A549 (cell line): ENCODE data around the gene CENPB. TPM values are rescaled to one million over a fixed set of nuclear protein-coding genes. Genes with fewer than 3 reads are reported as not detected.

Experiments used
- ATAC-seq, 2 experiments: fragments of 200-7000 bp in 1 of 2; fragments of >200 bp in 1 of 2; cut with Nextera tagmentation in 1 of 2; cut with Tn5 transposase in 1 of 2; 3 replicates each; pipeline versions ENCODE4 v1.8.0 to v1.9.1; 2018 to 2020; ENCODE audit warnings: mild to moderate bottlenecking in 1 of 2, moderate library complexity in 1 of 2
- CTCF ChIA-PET: fragments of 300-600 bp; sonication (Branson Sonifier 250); formaldehyde crosslinking; extraction: SDS; loops from one replicate; lab custom pipeline; 2021; ENCODE audit warnings: antibody characterized with exemption, inconsistent platforms; lab: Yijun Ruan, JAX
- POLR2A ChIA-PET: fragments of 350-600 bp; formaldehyde crosslinking; extraction: SDS; loops from one replicate; lab custom pipeline; 2021; ENCODE audit warnings: antibody characterized with exemption, inconsistent platforms; lab: Yijun Ruan, JAX
- DNase-seq, 2 experiments: peaks; one replicate each; pipeline versions ENCODE4 v3.0.0 to v3.0.0-alpha.2; 2011 to 2016; ENCODE audit warnings: low read depth in 1 of 2, low spot score in 1 of 2
- FAIRE-seq: peaks from 2 replicates; lab custom pipeline; 2011; peaks lifted over from hg19 to GRCh38; lab: Jason Lieb, UNC
- H3K27ac ChIP-seq, 2 experiments: fragments of >200 bp; sonication (Bioruptor Twin); formaldehyde crosslinking; 3 replicates each; pipeline ENCODE4 v1.5.1; 2016 to 2017
- H3K4me1 ChIP-seq: fragments of >200 bp; sonication (Bioruptor Twin); formaldehyde crosslinking; 3 replicates; pipeline ENCODE4 v1.6.1; 2016
- H3K4me2 ChIP-seq: fragments of >200 bp; sonication (Bioruptor Twin); formaldehyde crosslinking; 3 replicates; pipeline ENCODE4 v1.6.1; 2016
- H3K4me3 ChIP-seq: fragments of >200 bp; sonication (Bioruptor Twin); formaldehyde crosslinking; 3 replicates; pipeline ENCODE4 v1.5.1; 2016
- H3K9me3 ChIP-seq: fragments of >200 bp; sonication (Bioruptor Twin); formaldehyde crosslinking; 3 replicates; pipeline ENCODE4 v1.6.1; 2016
- CBX8 ChIP-seq: fragments of 200-600 bp; sonication (generic); IDR thresholded peaks from 2 replicates; pipeline ENCODE4 v1.6.1; 2016
- CEBPB ChIP-seq, 2 experiments: fragments of >200 bp in 1 of 2; sonication (Bioruptor Twin) in 1 of 2; formaldehyde crosslinking in 1 of 2; IDR thresholded peaks; 2 replicates each; pipeline ENCODE4 v1.6.1; 2012 to 2016
- CHD4 ChIP-seq: fragments of 200-600 bp; sonication (generic); IDR thresholded peaks from 2 replicates; pipeline ENCODE4 v1.6.1; 2016; ENCODE audit warnings: antibody characterized with exemption, mild to moderate bottlenecking, borderline replicate concordance
- E2F6 ChIP-seq: IDR thresholded peaks from 2 replicates; pipeline ENCODE4 v1.6.1; 2012; ENCODE audit warnings: low read depth, borderline replicate concordance
- EHF ChIP-seq: fragments of 250-450 bp; sonication (Bioruptor Pico); IDR thresholded peaks from 2 replicates; pipeline ENCODE4 v1.5.0; 2020; ENCODE audit warnings: mild to moderate bottlenecking
- ESRRA ChIP-seq: fragments of 150-350 bp; IDR thresholded peaks from 2 replicates; pipeline ENCODE4 v1.6.1; 2014; ENCODE audit warnings: mild to moderate bottlenecking, low read length, borderline replicate concordance
- HDAC2 ChIP-seq: fragments of 200-600 bp; sonication (generic); IDR thresholded peaks from 2 replicates; pipeline ENCODE4 v1.6.1; 2016
- JUN ChIP-seq, 2 experiments: fragments of >200 bp; sonication (Bioruptor Twin); formaldehyde crosslinking; IDR thresholded peaks; 2 replicates in 1 of 2; 3 replicates in 1 of 2; pipeline ENCODE4 v1.6.1; 2016 to 2017
- KDM1A ChIP-seq: fragments of 200-600 bp; sonication (generic); IDR thresholded peaks from 2 replicates; pipeline ENCODE4 v1.6.1; 2016; ENCODE audit warnings: low read depth, mild to moderate bottlenecking
- MAX ChIP-seq: IDR thresholded peaks from 2 replicates; pipeline ENCODE4 v1.6.1; 2012
- MAZ ChIP-seq: fragments of 150-350 bp; IDR thresholded peaks from 2 replicates; pipeline ENCODE4 v1.6.1; 2014; ENCODE audit warnings: antibody characterized with exemption, low read depth, low read length, borderline replicate concordance
- NFE2L2 ChIP-seq: fragments of 150-350 bp; conservative IDR thresholded peaks from 2 replicates; pipeline ENCODE4 v1.6.1; 2014; ENCODE audit warnings: low read length
- PBX3 ChIP-seq: IDR thresholded peaks from 2 replicates; pipeline ENCODE4 v1.6.1; 2012
- POLR2A ChIP-seq: IDR thresholded peaks from 2 replicates; pipeline ENCODE4 v1.6.1; 2012; ENCODE audit warnings: mild to moderate bottlenecking, low read length
- RCOR1 ChIP-seq: fragments of 150-350 bp; IDR thresholded peaks from 2 replicates; pipeline ENCODE4 v1.6.1; 2014; ENCODE audit warnings: antibody characterized with exemption, low read length, low read depth
- SREBF2 ChIP-seq: fragments of 450-650 bp; IDR thresholded peaks from 2 replicates; pipeline ENCODE4 v1.6.1; 2014; ENCODE audit warnings: mild to moderate bottlenecking, moderate library complexity
- TP53 ChIP-seq: fragments of 250-450 bp; sonication (Bioruptor Pico); IDR thresholded peaks from 2 replicates; pipeline ENCODE4 v1.5.0; 2021; ENCODE audit warnings: mild to moderate bottlenecking, moderate library complexity
- ZFP36 ChIP-seq: fragments of 450-650 bp; IDR thresholded peaks from 2 replicates; pipeline ENCODE4 v1.6.1; 2014; ENCODE audit warnings: borderline replicate concordance; ENCODE audit not compliant: partially characterized antibody
- ZNF302 ChIP-seq: fragments of 250-450 bp; sonication (Bioruptor Pico); IDR thresholded peaks from 2 replicates; pipeline ENCODE4 v1.9.0; 2021; ENCODE audit warnings: inconsistent platforms, mild to moderate bottlenecking, moderate library complexity
- ZSCAN20 ChIP-seq: fragments of 250-450 bp; sonication (Bioruptor Pico); IDR thresholded peaks from 2 replicates; pipeline ENCODE4 v1.8.0; 2022; ENCODE audit warnings: mild to moderate bottlenecking, moderate library complexity
- WGBS: methylation state at CpG from one replicate; pipeline ENCODE4 v1.1.6; 2017; ENCODE audit errors: missing lambda C conversion rate; 5-methylcytosine and 5-hydroxymethylcytosine counted together
- polyA plus RNA-seq, 4 experiments: library from polyadenylated mRNA; depleted of rRNA in 3 of 4; stranded (reverse); fragments of >200 nt; fragmentation: RNase III in 1 of 4; extraction: RNeasy Plus Mini Kit Qiagen cat#74134 plus additional on column Dnase treatment in 1 of 4; gene quantifications; 2 replicates in 3 of 4; 3 replicates in 1 of 4; pipeline ENCODE4 v1.2.3, GENCODE V29; 2011 to 2017
- TF ChIP-seq, protein P1 (sequence below): fragments of 150-350 bp; IDR thresholded peaks from 2 replicates; pipeline ENCODE4 v1.6.1; 2014; ENCODE audit warnings: low read depth, mild to moderate bottlenecking, low read length
- TF ChIP-seq, protein P2 (sequence below): fragments of >200 bp; sonication (Bioruptor Twin); formaldehyde crosslinking; IDR thresholded peaks from 3 replicates; pipeline ENCODE4 v1.6.1; 2016
- TF ChIP-seq, protein P3 (sequence below): fragments of 450-650 bp; IDR thresholded peaks from 2 replicates; pipeline ENCODE4 v1.6.1; 2014; ENCODE audit warnings: antibody characterized with exemption
- TF ChIP-seq, protein P4 (sequence below): fragments of 250-450 bp; sonication (Bioruptor Pico); IDR thresholded peaks from 2 replicates; pipeline ENCODE4 v1.5.0; 2020; ENCODE audit warnings: low read depth, mild to moderate bottlenecking, moderate library complexity

The CENPB gene
- polyA plus RNA-seq, 2 of the 4 experiments (the other 2 are of a cell fraction) = 42.6 to 106 TPM

GRCh38 chr20:3802524-3803239, 16.1 kb upstream of the CENPB start (continued):
- TF ChIP-seq NFE2L2 (no peak), PBX3 (no peak)

GRCh38 chr20:3801846-3802245, 15.3 kb upstream of the CENPB start:
- ATAC-seq = no peak
- FAIRE-seq = no peak
- no peak for DNase-seq
- H3K4me1 ChIP-seq = peaks cover 78% of the 10 kb centered on the region
- no peak overlapping the region for H3K4me2 ChIP-seq
- ChIA-PET POLR2A (no interaction called here), CTCF (interaction anchor here (1.2 to 1.3 kb wide), 4 partner anchors 28 to 98 kb away, joined by 3 to 4 read pairs (median 3); no protein-coding TSS in a partner anchor)
- peaks cover 4% of the 10 kb centered on the region for H3K9me3 ChIP-seq
- TF ChIP-seq EHF (CRISPR knock-in tag) (no peak), E2F6 (no peak), TP53 (CRISPR knock-in tag) (no peak), ESRRA (no peak), KDM1A (no peak), SREBF2 (no peak), CEBPB (IDR thresholded peaks at IDR 0.05) (no peak), MAZ (no peak), HDAC2 (no peak), ZSCAN20 (CRISPR knock-in tag) (no peak), RCOR1 (no peak), NFE2L2 (no peak), JUN (IDR thresholded peaks at IDR 0.05) (no peak; a peak in 1 of 5 replicates)
- TF ChIP-seq, protein P1, sequence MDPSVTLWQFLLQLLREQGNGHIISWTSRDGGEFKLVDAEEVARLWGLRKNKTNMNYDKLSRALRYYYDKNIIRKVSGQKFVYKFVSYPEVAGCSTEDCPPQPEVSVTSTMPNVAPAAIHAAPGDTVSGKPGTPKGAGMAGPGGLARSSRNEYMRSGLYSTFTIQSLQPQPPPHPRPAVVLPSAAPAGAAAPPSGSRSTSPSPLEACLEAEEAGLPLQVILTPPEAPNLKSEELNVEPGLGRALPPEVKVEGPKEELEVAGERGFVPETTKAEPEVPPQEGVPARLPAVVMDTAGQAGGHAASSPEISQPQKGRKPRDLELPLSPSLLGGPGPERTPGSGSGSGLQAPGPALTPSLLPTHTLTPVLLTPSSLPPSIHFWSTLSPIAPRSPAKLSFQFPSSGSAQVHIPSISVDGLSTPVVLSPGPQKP = no peak
- TF ChIP-seq, protein P2, sequence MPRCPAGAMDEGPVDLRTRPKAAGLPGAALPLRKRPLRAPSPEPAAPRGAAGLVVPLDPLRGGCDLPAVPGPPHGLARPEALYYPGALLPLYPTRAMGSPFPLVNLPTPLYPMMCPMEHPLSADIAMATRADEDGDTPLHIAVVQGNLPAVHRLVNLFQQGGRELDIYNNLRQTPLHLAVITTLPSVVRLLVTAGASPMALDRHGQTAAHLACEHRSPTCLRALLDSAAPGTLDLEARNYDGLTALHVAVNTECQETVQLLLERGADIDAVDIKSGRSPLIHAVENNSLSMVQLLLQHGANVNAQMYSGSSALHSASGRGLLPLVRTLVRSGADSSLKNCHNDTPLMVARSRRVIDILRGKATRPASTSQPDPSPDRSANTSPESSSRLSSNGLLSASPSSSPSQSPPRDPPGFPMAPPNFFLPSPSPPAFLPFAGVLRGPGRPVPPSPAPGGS = no peak
- TF ChIP-seq, protein P3, sequence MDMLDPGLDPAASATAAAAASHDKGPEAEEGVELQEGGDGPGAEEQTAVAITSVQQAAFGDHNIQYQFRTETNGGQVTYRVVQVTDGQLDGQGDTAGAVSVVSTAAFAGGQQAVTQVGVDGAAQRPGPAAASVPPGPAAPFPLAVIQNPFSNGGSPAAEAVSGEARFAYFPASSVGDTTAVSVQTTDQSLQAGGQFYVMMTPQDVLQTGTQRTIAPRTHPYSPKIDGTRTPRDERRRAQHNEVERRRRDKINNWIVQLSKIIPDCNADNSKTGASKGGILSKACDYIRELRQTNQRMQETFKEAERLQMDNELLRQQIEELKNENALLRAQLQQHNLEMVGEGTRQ = no peak
- no peak overlapping the region for H3K4me3 ChIP-seq
- peak overlapping the region in 1 of 2 experiments; percentile 95; a peak in 3 of 6 replicates for H3K27ac ChIP-seq
- WGBS = 92% methylated on average over 13 of the region's 13 CpGs

DNA sequence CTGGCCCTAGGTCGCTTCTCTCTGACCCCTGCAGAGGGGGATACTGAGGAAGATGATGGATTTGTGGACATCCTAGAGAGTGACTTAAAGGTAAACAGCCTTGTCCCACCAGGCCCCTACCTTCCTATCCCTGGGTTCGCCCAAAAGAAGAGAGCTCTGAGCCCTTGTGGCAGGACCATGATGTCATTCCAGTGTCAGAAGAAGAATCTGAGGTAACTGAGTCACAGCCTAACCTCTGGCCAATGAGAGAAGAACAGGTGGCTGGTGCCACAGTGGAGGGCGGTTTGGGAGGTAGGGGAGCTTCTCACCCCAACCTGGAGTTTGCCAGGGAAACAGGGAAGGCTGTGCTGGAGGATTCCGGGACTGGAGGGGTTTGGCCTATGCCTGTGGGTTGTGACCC, 14.8 kb upstream of the CENPB start:
- DNase-seq (no peak), FAIRE-seq (no peak), ATAC-seq (no peak)
- no peak overlapping the region for H3K4me3 ChIP-seq
- peak overlapping the region in 1 of 2 experiments; percentile 95; a peak in 3 of 6 replicates for H3K27ac ChIP-seq
- CTCF ChIA-PET = interaction anchor here (1.2 to 1.3 kb wide), 3 partner anchors 52 to 99 kb away, joined by 3 to 4 read pairs (median 3); no protein-coding TSS in a partner anchor
- 90% methylated on average over 4 of the region's 4 CpGs for WGBS
- peaks cover 4% of the 10 kb centered on the region for H3K9me3 ChIP-seq
- POLR2A ChIA-PET = no interaction called here
- no peak overlapping the region for H3K4me2 ChIP-seq
- H3K4me1 ChIP-seq = peaks cover 73% of the 10 kb centered on the region
- no peak for TF ChIP-seq CBX8
- TF ChIP-seq POLR2A = no peak
- TF ChIP-seq NFE2L2 = no peak
- TF ChIP-seq, protein P4, sequence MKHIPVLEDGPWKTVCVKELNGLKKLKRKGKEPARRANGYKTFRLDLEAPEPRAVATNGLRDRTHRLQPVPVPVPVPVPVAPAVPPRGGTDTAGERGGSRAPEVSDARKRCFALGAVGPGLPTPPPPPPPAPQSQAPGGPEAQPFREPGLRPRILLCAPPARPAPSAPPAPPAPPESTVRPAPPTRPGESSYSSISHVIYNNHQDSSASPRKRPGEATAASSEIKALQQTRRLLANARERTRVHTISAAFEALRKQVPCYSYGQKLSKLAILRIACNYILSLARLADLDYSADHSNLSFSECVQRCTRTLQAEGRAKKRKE (CRISPR knock-in tag) = no peak
- TF ChIP-seq, protein P3 = no peak
- TF ChIP-seq MAX = no peak
- TF ChIP-seq ZNF302 (CRISPR knock-in tag) = no peak
- TF ChIP-seq ZSCAN20 (CRISPR knock-in tag) = no peak
- no peak for TF ChIP-seq CHD4
- TF ChIP-seq ZFP36 = no peak
